ENCODE measurements around the gene RASSF8.

- TF ChIP-seq CTCF (conservative IDR thresholded peaks at IDR 0.05; ENCODE audit: low read length) (no peak), EZH2phosphoT487 (IDR thresholded peaks at IDR 0.05; ENCODE audit: borderline replicate concordance, low read depth, low read length) (no peak)
These were observed 68.9 kb downstream of the RASSF8 start for GRCh38 chr12:26027401-26027800.

Data from OCI-LY7 (cell line).